Activated CD4-positive, alpha-beta T cell treated with anti-CD3 and anti-CD28 coated beads, Interleukin-2, amount 50 U/mL, for 24 hours (primary cell): ENCODE measurements around the gene RIMBP2.

Source experiments
- DNase-seq, 2 donors: peaks; one replicate each; pipeline ENCODE4 v3.0.0-alpha.2; 2020; ENCODE audit warnings: low read depth in 1 of 2, low spot score in 1 of 2

The RIMBP2 gene

DNA sequence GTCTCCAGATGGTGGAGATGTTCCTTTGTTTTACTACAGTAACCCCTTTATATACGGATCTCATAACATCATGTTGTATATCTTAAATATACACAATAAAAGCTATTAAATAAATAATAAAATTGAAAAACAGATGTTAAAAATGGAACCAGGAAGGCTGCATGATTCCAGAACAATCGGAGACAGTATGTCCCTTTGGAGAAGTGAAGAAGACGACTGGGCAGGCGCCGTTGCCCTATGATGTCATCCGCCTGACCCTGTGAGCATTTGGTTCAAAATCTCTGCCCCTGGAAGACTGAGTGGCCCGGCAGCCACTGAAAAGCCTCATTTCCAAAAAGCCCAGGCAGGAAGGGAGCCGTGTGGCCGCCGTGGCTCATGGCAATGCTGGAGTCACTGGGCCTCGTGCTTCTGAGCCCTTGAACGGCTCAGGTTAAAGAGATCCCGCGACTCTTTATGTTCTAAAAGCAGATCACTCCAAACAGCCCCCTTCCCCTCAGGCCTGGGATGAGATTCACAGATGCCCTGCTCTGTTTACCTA, 30.8 kb downstream of the RIMBP2 start:
- no peak for DNase-seq

DNA sequence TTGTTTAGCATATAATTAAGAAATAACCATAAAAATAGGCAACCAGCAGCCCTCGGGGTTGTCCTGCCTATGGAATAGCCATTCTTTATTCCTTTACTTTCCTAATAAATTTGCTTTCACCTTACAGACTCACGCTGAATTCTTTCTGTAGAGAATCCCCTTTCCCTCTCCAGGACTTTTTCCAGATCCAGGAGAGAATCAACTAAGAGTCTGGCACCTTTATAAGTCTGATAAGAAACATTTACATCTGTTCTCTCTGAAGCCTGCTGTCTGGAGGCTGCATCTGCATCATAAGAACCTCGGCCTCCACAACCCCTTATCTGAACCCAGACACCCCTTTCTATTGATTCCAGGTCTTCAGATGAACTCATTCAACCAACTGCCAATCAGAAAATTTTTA, 32.3 kb downstream of the RIMBP2 start:
- no peak for DNase-seq

DNA sequence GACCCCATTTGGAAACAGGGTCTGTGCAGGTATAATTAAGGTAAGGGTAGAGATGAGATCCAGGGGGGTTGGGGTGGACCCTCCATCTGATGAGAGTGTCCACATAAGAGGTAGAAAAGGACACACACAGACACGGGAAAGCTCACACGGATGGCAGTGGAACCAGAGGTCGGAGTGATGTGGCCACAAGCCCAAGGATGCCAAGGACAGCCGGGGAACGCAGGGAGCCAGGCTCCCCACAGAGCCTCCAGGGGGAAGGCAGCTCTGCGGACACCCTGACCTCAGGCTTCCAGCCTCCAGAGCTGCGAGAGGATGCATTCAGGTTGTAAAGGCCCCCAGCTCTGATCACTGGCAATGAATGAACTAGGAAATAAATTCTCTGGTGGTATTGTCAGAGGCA, 33.0 kb downstream of the RIMBP2 start:
- no peak for DNase-seq

DNA sequence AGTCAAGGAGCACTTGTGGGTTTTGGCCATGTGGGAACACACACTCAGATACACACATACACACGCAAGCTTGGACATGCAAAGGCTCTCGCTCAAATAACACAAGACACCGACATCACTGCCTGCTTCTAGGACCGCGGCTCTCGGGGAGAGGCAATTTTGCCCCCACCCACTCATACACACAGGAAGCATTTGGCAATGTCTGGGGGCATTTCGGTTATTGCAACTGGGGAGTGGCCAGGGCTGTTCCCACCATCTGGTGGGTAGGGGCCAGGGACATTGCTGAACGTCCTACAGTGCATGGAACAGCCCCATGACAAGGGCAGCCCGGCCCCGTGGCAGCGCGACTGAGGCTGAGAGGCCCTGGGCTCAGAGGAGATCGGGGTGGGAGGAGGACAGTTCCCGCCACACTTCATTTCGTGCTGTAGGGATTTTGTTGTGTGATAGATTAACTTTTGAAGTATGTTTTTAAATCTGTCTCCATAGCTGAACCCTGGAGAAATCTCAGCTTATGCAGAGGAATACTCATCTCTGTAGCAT, 35.6 kb downstream of the RIMBP2 start:
- DNase-seq: no peak

DNA sequence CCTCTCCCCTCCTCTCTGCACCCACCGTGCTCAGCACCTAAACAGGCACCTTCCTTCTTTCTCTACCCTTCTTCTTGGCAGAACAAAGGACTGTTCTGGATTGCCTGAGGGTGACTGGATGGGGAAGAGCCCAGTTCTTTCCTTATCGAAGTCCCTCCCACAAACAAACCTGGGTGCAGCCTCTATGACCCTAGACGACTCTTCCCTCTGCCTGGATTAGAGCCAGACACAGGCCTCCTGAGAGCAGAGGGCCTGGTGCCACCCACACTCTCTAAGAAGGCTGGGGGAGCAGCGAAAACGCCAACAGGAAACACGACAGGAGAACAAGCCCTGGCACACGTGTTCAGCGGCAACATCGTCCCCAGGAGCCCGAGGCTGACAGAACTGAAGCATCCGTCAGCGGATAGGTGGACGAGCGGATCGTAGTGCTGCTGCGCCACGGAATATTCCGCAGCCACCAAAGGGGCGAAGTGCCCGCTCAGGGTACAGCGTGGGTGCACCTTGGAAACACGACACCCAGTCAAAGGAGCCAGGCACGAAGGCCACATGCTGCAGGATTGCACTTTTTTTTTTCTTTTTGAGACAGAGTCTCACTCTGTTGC, 38.0 kb downstream of the RIMBP2 start:
- DNase-seq: no peak

DNA sequence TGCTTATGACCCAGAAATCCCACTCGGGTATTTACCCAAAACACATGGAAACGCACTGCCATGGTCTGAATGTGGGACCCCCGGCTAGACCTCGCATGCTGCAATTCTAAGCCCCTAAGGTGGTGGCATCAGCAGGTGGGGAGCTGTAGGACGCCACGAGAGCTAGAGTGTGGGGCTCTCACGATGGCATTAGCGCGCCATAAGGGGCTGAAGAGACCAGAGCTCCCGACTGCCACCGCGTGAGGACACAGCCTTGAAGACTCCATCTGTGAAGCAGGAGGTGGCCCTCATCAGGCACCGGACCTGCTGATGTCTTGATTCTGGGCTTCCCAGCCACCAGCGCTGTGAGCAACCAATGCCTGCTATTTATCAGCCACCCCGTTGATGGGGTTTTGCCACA, 40.3 kb downstream of the RIMBP2 start:
- DNase-seq: no peak

DNA sequence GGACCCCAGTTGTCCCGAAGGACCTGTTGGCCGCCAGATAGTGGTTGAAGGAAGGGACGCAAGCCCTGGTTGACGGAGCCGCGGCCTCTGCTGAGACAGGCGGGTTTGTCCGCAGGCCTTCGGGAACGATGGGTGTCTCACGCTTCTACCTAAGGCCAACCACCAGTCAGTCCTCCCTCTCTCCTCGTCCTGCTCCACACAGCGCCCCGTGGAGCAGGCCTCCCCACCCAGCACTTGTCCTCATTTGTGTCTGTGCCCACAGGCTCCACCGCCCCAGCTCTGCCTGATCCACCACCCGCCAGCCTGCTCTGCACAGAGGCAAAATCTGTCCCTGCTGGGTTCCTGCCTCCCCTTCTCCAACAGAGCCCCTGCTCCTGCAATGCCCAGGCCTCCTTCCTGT, 41.0 kb downstream of the RIMBP2 start:
- no peak for DNase-seq

DNA sequence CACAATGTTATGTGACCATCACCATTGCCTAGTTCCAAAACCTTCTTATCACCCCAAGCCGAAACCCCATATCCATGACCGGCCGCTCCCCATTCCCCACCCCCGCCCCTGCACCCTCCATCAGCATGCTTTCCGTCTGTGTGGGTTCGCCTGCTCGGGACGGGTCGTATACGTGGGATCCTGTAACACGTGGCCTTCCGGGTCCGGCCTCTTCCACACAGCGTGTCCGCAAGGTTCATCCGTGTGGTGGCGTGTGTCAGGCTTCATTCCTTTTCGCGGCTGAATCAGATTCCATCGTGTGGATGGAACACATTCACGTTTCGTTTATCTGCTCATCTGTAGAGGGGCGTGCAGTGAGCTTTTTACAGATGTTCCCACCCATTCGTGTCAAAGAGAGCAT, 41.4 kb downstream of the RIMBP2 start:
- DNase-seq: no peak

DNA sequence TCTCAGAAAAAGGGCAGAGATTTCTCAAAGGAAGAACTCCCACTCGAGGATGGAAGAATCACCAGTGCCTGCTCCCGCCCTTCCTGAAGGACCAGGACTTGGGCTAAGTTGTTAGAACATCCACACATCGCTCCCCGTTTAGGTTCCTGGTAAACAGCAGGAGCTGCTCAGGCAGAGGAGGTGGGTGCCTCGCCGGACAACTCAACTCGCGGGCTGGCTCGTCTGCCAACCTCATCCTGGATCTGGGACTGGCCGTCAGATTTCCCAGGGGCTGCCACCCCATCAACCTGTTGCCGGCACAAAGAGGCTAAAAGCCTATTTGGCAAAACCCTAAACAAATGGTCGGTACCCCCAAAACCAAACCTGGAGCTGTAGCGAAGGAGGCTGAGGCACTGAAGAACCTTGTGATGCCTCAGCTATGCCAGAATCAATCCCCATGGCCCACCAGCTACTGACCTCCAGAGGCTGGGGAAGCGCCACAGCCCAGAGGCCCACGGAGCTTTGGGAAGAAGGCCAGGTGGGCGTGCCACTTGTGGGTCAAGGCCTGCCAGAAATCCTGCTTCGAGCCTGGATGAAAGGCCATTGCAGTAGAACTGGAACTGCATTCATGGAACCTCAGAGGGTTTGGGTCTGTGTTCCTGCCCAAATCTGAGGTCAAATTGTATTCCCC, 42.9 kb downstream of the RIMBP2 start:
- DNase-seq: no peak

DNA sequence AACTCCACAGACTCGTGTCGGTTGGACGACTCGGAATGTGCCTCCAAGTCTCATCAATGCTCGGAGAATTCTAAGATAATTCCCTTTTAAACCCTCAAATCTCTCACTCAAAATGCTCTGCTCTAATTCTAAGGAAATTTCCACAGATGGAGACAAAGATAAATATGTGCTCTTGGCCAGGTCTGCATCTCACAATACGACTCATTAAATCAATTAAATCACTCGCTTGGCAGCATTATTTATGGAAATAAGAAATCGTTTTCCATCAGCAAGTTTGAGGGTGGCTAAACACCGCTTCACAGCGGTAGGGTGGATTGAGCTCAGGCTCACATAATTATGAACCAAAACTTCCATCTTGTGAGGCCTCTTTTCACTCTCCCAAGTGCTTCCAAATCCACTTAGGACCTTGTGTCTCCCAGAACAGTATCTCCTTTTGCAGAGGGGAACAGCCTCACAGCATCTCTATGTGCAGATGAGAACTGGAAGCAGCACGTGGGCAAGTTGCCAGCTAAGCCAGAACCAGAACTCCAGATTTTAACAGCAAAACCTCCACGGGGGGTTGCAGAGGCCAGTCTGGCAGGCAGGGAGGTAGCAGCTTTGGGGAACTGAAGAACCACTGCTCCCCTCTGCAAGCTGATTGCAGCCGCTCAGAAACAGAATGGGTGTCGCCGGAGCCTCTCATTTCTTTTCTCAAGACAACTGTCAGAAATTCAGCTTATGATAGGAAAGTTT, 43.8 kb downstream of the RIMBP2 start:
- no peak for DNase-seq

DNA sequence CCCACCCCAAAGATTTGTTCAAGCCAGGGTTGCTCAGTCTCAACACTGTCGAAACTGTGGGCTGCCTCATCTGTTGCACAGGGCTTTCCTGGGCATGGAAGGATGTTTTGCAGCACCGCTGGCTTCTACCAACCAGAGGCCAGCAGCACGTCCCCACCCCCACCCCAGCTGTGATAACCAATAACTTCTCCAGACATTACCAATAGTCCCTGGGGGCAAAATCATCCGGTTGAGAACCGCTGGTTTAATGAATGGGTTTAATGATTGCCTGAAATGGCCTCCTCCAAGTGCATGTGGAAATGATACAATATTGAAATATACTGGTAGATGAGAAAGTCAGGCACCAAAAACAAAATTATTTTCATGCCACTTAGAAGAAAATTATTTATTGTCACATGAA, 44.5 kb downstream of the RIMBP2 start:
- DNase-seq: no peak

DNA sequence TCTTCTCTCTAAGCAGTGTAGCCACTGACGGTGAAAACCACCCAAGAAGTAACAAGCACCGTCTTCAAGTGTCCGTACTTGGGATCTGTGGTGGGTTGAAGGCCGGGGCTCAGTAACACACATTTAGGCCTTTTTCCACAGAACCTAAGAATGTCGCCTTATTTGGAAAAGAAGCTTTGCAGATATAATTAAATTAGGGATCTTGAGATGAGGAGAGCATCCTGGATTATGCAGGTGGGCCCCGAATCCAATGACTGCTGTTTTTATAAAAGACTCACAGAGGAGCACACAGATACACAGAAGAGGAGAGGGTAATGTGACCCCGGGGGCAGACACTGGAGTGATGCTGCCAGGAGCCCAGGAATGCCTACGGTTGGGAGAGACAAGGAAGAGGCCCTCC, 46.3 kb downstream of the RIMBP2 start:
- DNase-seq: no peak

DNA sequence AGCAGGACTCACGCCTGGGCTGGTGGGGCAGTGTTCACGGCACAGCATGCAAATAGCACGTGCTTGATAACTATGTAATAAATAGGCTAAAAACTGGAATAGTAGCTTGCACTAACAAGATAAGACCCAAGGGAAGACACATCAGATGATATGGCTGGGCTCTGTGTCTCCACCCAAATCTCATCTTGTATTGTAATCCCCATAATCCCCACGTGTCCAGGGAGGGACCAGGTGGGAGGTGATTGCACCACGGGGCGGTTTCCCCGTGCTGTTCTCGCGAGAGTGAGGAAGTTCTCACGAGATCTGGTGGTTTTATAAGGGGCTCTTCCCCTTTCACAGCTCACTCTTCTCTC, 46.9 kb downstream of the RIMBP2 start:
- DNase-seq: no peak

DNA sequence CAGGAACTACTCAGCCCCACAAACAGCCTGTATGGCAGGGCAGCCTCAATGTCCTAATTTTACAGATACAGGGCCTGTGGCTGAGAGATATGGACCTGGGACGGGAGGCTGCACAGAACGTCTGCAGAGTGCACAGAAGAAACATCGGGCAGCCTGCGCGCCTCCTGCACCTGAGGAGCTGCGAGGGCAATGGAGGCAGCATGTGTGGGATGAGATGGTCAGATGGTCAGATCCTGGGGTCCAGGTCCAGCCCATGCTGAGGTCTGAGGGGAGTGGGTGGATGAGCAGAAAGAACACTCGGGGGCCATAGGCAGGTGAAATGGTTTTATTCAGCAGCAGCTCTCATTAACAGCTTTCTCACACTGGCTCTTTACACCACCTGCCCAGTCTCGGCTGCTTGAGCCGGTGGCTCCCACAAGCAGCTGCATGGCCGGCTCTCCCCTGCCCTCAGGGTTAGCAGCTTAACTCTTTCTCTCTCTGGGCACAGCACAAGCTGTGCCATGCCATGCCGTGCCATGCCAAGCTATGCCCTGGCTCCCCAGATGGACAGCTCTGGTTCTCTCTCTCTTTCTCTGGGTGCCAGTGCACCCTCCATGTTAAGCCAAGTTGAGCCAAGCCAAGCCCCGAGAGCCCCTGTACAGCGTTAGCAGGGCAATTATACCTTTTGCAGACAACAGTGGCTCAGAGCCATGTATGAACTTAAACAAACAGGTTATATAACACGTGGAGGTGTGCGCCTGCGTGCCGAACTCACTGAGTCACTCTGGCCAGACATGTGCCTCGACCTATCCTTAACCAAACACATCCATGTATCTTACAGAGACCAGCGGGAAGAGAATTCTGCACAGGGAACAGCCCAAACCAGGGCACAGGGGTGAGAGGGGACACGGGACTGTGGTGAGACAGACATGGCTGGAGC, 47.6 kb downstream of the RIMBP2 start:
- DNase-seq: no peak

DNA sequence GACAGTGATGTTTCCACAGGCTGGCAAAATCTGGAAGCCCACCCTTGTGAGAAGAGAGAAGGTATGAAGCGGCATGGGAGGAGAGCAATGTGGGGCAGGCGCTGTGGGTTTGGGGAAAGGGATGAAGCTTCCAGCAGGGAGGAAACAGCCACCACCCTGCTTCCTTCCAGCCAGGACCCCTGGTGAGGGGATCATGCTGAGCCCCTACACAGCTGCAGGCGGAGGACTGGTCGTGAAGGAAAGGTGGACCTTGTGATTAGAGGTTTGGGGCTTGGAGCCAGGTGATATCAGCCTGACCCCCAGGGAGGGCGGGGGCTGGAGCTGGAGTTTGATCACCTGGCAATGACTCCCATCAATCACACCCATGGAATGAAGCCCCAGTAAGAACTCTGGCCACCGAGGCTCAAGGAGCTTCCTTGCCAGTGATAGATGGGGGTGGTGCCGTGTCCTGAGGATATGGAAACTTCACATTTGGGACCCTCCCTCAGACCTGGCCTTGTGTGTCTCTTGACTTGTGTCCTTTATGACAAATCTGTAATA, 48.6 kb downstream of the RIMBP2 start:
- DNase-seq: no peak

DNA sequence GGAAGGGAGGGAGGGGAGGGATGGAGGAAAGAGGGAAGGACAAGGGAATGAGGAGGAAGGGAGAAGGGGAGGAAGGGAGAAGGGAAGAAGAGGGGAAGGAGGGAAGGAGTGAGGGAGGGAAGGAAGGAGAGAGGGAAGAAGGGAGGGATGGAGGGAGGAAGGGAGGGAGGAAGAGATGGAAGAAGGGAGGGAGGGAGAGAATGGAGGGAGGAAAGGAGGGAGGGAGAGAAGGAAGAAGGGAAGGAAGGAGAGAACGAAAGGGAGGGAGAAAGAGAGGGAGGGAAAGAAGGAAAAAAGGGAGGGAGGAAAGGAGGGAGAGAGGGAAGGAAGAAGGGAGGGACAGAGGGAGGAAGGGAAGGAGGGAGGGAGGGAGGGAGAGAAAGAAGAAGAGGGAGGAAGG, 49.5 kb downstream of the RIMBP2 start:
- no peak for DNase-seq

DNA sequence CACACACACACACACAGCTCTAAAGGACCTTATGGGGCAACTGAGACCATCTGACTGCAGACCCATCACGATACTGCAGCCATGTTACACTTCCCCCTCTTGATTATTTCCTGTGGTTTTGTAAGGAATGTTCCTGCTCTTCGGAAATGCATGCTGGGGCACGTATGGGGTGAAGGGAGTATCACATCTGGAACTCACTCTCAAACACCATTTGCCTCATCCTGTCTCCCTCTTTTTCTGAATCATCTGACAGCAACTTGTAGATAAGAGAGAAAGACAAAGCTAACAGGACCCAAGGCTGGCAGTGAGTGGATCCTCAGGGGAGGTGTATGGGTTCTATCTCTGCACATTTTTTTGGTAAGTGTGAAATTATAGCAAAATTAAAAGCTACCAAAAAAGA, 50.3 kb downstream of the RIMBP2 start:
- DNase-seq: no peak

DNA sequence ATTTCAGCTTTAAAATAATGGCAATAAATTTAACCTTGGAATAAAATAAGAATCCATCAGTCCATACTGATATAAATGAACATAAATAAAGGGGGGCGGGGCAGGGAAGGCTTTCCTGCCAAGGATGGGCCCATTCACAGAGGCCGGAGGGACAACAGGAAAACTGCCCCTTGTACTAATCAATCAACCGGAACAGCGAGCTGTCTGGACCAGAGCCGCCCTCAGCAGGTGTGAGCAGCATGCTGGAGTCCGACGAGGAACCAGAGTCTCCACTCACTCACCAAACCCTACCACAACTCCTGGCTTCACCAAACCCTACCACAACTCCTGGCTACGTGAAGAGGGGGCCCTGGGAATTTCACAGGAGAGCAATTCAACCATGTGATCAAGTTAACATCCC, 51.3 kb downstream of the RIMBP2 start:
- DNase-seq: no peak

DNA sequence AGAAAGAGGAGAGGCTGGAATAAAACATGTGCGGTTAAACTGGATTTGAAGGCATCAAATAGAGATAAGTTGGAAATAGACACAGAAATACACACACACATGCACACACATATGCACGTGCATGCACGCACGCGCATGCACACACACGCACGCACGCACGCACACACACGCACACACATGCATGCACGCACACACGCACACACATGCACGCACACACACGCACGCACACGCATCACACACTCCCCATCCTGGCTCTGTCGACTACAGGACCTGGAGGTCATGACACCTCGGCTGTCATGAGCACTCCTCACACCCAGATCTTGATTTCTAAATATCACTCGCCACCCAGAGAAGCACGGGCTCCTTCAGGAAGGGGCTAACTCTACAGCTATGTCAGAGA, 51.8 kb downstream of the RIMBP2 start:
- no peak for DNase-seq

DNA sequence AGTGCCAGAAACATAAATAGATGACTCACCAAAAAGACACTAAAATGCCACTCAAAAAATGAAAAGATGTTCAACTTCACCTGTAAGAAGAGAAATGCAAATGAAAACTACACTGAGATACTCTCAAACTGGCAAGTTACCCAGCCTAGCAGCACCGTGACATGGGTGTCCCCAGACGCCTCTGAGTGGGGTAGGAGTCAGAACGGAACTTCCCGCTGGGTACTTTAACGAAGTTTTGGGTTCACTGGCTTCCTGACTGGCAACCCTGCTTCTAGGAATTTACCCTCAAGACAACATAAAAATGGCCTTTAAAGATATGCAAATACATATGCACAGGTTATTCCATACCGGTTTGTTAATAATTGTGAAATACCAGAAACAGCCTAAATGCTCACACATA, 52.6 kb downstream of the RIMBP2 start:
- no peak for DNase-seq
